ENCODE results near the gene MAN2B1.

Gene MAN2B1

GRCh38 chr19:12610540-12611360 is 55.8 kb downstream of the MAN2B1 start, which contains the start of the genes ZNF490 and ZNF791:
Gene ZNF490, minus strand, starts transcription at chr19:12610813. Its CDS starts 133 bp downstream, at chr19:12610680.
Gene ZNF791, plus strand, starts transcription at chr19:12610920. Its CDS starts 160 bp downstream, at chr19:12611080.
- DNase-seq, result peak; percentile 97

- DNase-seq, result no peak
These were observed 58.9 kb downstream of the MAN2B1 start for GRCh38 chr19:12607631-12608030.

GRCh38 chr19:12606796-12607195 is 59.7 kb downstream of the MAN2B1 start:
- no peak for DNase-seq

GRCh38 chr19:12603714-12604113 is 62.8 kb downstream of the MAN2B1 start:
- DNase-seq, result peak; percentile 31

- no peak for DNase-seq
These were observed 68.9 kb downstream of the MAN2B1 start for GRCh38 chr19:12597594-12597993.

- no peak for DNase-seq
These were observed 69.5 kb downstream of the MAN2B1 start for GRCh38 chr19:12596927-12597548.
